DMS 273 treated with DMSO at 0.1 percent for 48 hours (cell line): Measurements from ENCODE around the gene SPAG17.

ENCODE experiments used
- DNase-seq: peaks from one replicate; lab custom pipeline; 2025; lab: John Stamatoyannopoulos, UW

The SPAG17 gene

DNA sequence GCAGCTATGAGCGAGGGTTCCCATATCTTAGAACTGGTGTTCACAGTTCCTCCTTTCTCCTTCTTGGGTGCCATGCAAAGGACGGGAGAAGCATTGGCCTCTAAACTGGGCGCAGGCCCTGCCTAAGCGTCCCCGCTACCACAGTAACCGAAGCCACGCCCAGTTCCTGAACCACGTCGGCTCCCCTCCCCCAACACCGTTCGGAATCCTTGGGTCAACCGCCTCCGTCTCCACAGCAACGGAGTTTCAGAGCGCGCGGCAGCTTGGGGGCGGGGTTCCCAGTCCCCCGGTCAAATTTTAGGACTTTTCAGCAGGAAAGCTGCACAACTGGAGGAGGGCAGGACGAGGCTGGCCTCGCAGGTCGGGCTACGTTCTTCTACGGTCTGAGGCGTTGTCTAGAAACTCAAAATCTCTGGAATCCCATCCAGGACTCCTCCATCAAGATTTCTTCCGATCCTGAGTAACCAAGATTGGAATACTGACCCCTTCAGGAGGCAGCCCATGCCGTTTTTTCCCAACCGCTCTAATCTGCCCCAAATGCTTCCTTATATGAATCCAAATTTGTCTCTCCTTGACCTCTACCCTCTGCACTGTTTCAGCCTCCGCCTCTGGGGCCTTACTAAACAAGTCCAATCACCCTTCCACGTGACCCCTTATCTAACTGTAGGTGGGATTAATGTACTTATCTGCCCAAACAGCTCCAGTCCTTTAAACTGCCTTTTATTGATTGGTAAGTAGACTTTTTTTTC lies at the start of gene SPAG17:
Gene SPAG17, minus strand, starts transcription at position 145 of the 749 bp plus-strand sequence. Its CDS starts 71 bp downstream, at position 74.
- peak; percentile 27 for DNase-seq

DNA sequence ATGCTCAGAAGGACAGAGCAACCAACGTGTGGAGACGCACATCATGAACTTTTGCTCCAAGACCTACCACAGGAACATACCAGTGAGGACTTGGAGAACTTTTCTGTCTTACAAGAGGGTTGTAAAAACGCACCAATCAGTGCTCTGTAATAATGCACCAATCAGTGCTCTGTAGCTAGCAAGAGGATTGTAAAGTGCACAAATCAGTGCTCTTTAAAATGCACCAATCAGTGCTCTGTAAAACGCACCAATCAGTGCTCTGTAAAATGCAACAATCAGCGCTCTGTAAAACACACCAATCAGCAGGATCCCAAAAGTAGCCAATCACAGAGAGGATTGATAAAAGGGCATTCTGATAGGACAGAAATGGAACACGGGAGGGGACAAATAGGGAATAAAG lies 40.4 kb upstream of the SPAG17 start:
- no peak for DNase-seq

DNA sequence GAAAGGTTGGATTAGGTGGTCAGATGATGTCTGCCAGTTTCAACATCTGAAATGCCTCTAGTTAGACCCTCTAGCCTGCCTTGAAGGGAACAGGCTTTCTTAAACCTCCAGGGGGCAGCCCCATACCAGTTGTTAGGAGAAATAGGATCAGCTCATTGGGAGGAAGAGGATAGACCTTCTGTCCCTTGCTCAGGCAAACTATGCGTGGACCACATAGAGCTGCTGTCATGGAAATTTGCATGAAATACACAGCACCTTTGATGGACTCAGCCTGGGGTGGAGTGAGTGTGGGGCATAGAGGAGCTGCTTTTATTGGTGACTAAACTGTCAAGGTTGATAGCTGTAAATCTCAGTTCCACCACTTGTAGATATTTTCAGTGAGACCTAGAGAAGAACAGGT lies 38.4 kb upstream of the SPAG17 start:
- no peak for DNase-seq

DNA sequence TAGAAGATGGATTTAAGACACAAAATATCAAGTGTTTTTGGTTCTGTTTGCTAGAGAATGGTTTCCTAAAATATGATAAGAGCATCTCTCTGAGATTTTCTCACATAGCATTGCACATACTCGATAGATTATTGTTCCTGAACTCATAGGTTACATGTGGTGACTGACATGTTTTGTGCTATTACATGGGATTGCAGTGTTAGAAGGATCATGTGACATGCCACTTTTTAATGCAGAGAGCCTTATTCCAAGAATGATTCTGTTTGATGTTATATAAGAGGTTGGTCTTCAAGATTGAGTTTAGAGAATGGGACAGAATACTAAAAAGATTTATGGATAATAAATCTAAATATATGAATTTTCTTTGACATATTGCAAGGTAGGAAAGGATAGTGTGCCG lies 34.4 kb upstream of the SPAG17 start:
- no peak for DNase-seq

DNA sequence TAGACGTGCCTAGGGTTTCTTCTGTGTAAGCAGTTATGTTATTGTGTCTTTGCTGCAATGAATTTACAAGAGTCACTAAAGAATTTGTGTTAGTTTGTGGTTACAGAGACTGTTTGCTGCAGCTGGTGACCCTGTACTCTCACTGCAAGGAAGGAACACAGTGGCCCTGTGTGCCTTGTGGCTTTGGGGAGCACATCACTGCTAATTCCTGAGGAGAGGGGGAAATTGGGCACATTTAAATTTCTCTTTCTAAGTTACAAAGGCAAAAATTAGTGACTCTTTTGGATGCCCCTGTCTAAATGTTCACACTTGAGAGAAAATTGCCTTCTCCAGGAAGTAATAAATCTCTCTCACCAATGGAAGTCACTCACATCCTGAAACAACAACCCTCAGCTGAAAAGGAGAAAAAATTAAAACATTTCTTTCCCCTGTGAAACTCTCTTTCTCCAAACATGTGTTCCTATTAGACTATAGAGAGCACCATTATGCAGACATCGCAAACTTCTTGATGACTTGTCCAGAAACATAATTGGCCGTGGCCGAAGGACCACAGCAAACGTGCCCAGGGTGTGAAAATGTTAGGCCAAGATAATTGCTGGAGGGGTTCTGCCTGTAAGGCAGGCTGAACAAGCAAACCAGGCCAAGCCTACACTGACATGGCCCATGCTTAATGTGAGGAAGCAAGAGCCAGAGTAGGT lies 32.3 kb upstream of the SPAG17 start:
- no peak for DNase-seq

DNA sequence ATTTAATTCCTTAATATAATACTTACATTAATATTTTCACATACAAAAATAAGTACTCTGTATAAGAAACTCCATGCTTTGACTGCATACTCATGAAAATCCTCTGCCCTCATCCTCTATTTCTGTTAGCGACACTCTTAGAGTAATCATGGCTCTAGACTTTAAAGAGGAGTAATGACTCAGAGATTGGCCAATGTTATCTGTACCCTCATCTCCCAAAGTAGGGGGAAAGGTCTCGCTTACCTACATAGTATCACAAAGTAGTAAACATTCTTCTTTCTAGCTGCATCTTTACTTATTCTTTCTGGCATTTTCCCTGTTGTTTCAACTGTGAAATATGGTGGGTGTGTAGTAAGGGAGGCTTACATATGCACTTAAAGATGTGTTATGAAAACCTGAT lies 29.8 kb upstream of the SPAG17 start:
- no peak for DNase-seq

DNA sequence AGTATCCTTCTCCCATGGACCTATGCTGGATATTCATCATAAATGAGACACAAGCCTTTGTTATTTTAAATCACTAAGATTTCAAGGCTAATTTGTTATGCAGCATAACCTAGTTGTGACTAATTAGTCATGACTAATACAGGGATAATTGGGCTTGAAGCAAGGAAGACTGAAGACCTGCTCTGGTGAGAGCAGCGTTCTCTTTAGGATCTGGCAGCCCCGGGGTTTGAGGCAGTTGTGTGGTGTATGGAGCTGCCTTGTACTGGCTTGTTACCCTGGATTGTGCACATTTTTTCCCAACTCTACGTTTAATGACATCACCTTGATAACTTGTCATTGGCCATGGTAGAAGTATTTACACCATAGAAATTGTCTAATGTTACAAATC lies 25.7 kb upstream of the SPAG17 start:
- no peak for DNase-seq

DNA sequence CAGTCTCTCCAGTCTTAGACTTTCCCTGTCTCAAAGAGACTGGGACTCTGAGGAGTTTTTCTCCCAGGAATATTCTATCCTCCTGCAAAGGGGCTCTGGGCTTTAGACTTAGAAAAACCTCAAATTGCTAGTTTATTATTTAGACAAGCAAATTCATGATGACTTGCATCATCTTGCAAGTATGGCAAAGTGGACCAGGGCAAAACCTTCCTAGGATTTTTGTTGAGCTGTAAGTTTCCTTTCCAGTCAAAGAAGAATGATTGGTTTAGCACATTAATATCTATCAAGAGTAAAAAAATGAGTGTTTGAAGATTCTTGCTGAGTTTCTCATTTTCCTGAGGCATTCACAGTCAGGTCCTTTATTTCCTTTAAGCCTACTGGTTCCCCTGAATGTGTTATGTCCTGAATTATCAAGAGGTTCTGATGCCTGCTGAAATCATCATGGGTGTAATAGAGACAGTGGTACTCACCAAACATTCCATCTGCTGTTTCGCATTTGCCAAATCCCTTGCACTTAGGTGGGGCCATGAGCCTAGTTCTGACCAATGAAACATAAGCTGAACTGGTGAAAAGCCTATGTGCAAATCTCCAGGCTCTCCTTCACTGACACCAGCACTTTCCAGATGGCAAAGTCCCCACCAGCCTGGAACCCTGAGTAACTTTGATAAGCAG lies 25.2 kb upstream of the SPAG17 start:
- DNase-seq, result no peak

DNA sequence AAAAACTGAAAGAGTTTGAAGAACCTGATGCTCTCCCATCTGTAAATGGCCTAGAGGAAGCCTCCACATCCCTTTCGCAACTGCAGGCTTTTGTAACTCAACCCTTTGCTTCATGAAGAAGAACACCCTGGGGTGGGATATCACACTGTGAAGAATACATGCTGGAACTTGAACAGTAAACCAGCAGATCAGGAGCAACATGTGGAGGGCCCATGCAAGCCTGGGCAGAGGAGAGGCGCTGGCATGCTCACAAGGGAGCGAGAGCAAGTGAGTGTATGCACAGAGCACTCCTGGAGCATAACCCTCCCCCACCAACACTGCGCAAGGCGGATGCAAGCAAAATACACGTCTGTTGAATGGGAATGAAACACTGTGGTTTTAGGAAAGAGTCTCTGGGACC lies 24.6 kb upstream of the SPAG17 start:
- DNase-seq, result no peak

DNA sequence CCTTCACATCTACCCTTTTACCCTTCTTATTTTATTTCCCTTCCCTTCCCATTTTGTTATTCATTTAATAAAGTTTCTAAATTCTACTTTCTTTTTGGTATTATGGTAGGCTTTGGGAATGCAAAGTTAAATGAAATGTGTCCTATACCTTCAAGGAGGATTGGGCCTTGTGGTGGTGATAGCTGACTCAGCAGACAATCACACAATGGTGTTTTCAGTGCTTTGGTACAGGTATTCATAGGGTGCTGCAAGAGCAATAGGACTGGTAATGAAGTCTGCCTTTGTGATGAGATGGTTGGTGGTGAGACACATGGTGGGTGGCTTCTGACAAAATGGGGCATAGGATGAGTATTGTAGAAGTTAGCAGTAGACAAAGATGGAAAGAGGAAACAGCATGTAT lies 21.9 kb upstream of the SPAG17 start:
- DNase-seq, result no peak

DNA sequence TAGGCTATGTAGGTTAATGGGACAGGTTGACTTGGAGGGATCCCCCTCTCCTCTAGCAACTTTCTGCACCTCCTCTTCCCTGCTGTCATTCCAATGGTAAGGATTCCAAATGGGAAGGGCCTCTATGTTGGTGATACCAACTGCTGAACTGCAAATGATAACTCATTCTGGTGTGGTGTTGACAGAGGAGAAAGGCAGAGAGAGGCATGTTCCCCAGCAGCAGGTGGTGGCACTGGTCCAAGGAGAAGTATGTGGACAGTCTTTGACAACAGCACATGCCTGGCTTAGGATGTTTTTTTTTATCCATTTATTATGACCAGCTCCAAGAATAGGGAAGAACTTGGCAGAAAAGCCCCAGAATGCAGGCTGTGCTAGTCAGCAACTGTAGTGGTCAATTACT lies 19.6 kb upstream of the SPAG17 start:
- DNase-seq, result no peak

DNA sequence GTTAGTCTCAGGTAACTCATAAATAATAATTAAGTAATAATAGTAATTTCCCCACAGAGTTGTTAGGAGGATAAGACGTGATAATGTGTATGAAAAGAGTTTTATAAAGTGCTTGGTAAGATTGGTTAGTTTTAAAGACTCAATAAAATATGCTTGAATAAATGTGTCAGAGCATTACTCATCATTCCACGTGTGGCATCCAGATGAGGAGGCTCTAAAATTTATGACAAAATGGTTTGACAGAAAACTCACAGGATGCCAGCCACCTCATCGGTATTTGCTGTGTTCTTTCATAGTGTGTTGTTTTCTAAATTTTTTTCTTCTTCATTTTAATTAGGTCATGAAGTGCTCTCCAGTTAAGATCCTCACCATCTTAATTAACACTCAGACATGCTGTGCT lies 19.1 kb upstream of the SPAG17 start:
- no peak for DNase-seq

DNA sequence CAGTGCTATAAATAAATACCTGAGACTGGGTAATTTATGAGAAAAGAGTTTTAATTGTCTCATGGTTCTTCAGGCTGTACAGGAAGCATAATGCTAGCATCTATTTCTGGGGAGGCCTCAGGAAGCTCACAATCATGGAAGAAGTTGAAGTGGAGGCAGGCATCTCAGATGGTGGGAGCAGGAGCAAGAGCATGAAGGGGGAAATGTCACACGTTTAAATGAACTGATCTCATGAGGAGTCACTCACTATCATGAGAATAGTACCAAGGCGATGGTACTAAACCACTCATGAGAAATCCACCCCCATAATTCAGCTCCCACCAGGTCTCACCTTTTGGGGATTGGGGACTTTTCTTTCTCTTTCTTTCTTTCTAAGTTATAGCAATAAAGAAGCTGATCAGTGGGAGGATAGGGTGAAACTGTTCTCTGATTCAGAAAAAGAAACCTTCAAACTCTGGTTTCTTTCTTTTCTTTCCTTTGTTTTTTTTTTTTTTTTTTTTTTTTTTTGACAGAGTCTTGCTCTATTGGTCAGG lies 17.1 kb upstream of the SPAG17 start:
- DNase-seq, result no peak

DNA sequence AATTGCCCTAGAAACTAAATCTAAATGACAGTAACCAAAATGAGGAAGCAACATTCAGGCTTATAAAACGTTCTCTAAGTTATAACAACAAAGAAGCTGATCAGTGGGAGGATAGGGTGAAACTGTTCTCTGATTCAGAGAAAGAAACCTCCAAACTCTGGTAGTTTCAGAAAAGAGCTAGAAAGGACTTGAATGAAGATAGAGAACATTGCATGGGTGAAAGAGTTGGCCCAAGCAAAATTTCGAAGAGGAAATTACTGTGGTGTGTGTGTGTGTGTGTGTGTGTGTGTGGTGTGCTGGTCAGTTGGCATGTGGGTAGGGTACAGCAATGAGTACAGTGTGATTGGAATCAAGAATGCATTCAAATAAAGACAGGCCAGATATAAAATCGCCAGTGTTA lies 16.5 kb upstream of the SPAG17 start:
- DNase-seq, result no peak

DNA sequence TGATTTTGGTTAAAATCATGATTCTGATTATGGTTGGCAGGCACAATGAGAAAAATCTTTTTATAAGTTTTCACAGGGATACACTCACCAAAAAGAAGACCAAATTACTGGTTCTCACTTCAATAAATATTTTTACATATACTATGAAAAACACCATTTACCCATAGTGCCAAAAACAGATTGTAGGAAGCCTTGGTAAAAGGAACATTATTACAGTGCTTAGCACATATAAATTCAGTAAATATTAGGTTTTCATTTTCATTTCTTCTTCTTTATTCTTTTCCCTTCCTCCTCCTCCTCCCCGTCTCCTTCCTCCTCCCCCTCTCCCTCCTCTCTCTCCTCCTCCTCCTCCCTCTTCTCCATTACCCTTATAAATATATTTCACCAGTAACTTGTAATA lies 15.8 kb upstream of the SPAG17 start:
- no peak for DNase-seq

DNA sequence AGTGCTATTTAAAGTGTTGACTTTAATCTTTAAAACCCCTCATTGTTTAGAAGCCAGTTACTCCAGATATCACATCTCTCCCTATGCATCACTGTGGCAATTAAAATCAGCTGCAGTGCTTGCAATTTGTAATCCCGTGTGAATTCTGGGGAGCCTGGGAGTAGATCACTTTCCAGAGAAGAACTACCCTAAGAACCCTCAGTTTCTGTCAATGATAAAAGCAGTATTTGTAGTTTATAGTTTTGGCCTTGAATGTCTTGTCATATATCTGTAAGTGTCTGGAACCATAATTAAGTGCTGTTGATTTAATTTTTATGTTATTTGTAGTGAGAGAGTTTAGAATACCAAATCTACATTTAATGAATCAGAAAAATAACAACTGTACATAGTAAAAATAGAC lies 5.5 kb upstream of the SPAG17 start:
- DNase-seq, result no peak

DNA sequence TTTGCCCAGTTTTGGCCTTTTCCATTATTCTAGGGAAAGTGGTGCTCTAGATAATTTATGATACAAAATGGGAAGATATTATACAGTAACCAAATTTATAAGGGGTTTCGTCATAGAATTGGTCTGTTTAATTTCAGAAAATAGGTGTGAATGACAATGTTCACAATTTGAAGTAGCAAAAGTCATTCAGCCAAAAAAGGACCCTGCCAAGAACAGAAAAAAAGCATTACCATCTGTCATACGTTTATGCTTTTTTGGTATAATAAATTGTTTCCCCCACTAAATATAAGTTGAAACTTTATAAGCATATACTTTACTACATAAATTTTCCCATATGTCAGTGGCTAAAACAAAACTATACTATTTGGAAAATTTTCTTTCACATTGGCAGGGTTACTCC lies 4.5 kb upstream of the SPAG17 start:
- DNase-seq, result no peak

DNA sequence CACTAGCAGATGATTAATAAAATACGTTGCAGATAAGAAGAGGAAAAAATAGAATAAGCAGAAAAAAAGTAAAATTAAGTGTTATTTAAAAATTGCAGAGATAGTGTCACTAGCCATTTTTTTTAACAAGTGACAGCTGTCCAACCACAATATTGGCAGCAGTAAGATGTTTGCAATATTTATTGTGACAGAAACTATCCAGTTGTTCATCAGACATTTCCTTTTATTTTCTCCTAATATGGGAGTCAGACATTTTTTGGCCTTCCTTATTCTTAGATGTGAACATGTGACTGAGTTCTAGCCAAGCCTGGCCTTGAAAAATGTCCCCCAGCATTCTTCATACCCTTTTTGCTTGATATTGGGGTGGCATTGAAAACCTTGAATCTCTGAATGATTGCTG lies 3.4 kb upstream of the SPAG17 start:
- no peak for DNase-seq

DNA sequence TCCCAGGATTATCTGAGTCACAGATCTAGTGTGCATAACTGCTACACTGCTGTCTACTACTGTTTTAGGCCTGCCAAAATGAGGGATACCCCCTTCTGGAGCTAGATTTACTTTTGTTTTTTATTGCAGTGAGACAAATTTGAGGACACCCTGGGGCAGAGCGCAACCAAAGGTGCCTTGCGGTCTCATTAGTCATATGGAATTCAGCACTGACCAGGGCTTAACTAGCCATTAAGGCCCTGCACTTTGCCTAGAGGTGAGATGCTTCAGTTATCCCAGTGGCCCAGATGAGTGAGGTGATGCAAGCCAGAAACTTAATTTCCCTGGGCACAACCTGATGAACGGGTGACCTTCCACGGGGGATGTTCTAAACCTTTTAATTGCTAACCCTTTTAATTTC lies 998 bp upstream of the SPAG17 start:
- DNase-seq, result no peak

DNA sequence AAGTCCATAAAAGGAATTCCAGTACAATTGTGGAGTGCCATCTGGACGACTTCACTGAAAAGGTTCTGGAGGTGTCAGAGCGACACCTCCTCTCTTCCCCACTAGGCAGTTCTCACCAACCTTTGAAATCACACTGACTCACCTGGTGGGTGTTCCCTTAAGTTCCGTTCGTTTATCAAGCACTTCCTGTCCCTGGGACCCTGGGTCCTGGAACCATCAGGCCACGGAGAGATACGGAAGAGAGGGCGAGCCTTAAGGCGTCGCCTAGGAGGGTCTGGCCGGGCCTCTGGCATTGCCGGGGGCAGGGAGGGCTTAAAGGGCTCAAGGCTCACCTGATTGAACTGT lies 317 bp downstream of the SPAG17 start:
- no peak for DNase-seq

DNA sequence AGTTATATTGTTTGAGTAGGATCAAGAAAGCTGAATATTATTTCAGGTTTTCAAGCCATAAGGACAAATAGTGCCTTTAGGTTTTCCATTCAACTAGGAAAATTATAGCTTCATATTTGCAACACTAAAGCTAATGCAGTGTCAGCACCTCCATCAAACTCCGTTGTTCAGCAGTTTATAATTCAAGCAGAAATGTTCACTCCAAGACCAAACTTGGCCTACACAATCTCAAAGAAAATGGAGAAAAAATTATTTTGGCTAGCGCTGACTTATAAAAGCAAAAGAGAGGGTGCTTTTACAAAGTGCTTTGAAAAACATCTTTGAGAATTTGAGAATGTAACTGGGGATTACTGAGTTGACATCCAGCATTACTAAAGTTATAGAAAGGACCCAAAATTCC lies 1.4 kb downstream of the SPAG17 start:
- no peak for DNase-seq

DNA sequence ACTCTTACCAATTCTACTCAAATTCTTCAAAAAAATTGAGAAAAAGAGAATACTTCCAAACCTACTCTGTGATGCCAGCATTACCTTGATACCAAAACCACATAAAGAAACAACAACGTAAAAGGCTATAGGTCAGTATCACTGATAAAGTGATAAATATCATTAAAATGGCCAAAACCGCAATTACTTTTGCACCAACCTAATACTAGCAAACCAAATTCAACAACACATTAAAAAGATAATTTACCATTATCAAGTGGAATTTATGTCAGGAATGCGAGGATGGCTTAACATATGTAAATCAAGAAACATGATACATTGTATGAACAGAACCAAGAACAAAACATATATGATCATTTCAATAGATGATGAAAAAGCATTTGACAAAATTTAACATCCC lies 7.0 kb downstream of the SPAG17 start:
- no peak for DNase-seq

DNA sequence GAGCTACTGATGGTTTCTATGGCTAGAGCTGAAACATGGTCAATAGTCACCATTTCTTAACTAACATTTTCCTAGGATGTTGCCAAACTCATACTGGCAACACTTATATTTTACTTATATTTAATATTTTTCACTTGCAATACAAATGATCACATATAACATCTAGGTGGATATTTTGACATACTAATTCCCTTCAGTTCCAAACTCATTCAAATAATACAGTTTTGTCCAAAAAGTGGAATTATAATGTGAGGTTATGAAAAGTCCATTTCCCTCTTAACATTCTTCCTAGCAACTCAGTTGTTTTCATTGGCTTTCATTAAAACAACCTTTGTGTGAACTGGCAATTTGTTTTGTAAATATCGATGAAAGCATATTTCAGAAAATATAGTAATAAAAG lies 16.0 kb downstream of the SPAG17 start:
- no peak for DNase-seq
